Measurements from ENCODE around the gene PACRG. TPM values are rescaled to one million over a fixed set of nuclear protein-coding genes. Genes with fewer than 3 reads are reported as not detected.

PACRG gene
- total and polyA plus RNA-seq, 2 of the 8 experiments (the other 6 are each of a cell fraction or from before 2014, with no cell fraction given): 0.44 to 0.54 TPM

DNA sequence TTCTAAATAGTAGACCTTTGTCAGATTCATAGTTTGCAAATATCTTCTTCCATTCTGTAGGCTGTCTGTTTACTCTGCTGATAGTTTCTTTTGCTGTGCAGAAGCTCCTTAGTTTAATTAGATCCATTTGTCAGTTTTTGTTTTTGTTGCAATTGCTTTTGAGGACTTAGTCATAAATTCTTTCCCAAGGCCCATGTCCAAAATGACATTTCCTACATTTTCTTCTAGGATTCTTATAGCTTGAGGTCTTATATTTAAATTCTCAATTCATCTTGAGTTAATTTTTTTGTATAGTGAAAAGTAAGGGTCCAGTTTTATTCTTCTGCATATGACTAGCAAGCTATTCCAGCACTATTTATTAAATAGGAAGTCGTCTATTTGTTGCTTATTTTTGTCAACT, 287.0 kb downstream of the PACRG start (continued):
- TF ChIP-seq CTCF (IDR thresholded peaks at IDR 0.05; ENCODE audit: control extremely low read depth in 1 of 3, insufficient read depth in 1 of 3, low read depth in 1 of 3, low read length in 3 of 3): no peak
- TF ChIP-seq SP2 (IDR thresholded peaks at IDR 0.05; ENCODE audit: low read length): no peak
- TF ChIP-seq POLR2AphosphoS5 (IDR thresholded peaks at IDR 0.05; ENCODE audit: low read depth, low read length): no peak
- TF ChIP-seq CTBP2 (IDR thresholded peaks at IDR 0.05; ENCODE audit: borderline replicate concordance, insufficient read depth, insufficient read length, low read length): no peak
- no peak for TF ChIP-seq TAF7 (optimal IDR thresholded peaks at IDR 0.05; ENCODE audit: borderline replicate concordance, low read depth, low read length)
